Ureter (tissue), 1 donor: Measurements from ENCODE around the gene EIF4E1B. TPM values are rescaled to one million over a fixed set of nuclear protein-coding genes. Genes with fewer than 3 reads are reported as not detected.

Source experiments
- DNase-seq: peaks from one replicate; pipeline ENCODE4 v3.0.0-alpha.2; 2020; ENCODE audit warnings: low spot score
- total RNA-seq: library from RNA; stranded (reverse); gene quantifications from one replicate; pipeline ENCODE4 v1.2.4, GENCODE V29; 2023
- donor health status: DM: yes; HTN: yes; CAD: no.

The EIF4E1B gene
- total RNA-seq, 1 donor from 2014 or later = not detected

DNA sequence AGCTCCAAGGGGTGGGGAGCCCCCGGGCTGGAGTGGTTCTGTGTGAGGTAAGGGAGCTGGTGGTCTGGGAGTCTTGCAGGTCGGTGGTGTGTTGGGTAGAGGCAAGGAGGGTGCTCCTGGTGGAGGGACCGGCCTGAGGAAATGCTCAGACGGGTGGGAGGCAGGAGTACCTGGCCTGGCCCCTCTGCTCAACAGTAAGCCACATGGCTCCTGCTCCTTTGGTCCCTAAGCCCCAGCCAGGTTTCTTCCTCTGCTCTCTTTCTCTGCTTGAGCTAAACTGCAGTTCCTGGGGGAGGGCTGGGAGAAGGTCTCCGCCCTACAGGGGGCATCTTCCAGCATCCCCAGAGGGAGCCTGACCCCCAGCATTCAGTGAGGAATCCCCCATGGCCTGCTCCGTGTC is 34.0 kb downstream of the EIF4E1B start:
- DNase-seq = no peak

GRCh38 chr5:176664886-176665285 is 34.4 kb downstream of the EIF4E1B start:
- DNase-seq = no peak

DNA sequence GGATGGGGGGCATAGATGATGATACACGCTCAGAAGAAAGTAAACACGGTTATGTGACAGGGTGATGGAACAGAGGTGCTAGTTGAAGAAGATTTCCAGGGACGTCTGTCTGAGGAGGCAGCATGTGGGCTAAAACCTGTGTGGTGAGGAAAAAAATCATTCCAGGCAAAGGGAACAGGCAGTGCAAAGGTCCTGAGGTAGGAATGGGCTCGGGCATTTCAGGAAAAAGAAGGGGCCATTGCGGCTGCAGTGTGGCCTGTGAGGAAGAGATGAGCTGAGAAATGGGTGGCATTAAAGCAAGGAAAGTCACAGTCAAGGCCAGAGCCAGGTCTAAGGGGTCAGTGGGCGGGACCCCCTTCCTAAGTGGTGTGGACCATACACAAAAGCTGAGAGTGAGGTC is 35.0 kb downstream of the EIF4E1B start:
- no peak for DNase-seq

GRCh38 chr5:176667637-176668036 is 37.2 kb downstream of the EIF4E1B start:
- DNase-seq = no peak

- DNase-seq = no peak
Observed at GRCh38 chr5:176670449-176670848, 40.0 kb downstream of the EIF4E1B start.

DNA sequence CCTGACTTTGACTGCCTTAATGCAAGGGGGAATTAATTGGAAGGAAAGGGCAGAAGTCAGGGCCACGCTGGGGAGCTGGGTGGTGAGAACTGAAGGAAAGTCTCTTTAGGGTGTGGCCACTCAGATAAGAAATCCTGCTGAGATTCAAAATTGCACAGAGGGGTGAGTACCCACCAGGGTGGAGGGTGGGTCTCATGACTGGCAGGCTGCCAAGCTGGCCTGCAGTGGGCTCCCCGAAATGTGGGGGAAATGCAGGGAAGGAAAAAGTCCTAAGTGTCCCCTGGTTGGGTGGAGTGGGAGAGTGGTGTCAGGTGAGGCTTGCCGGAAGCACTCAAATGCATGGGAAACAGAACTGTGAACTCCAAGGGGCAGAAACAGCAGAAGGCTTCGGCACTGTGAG is 40.9 kb downstream of the EIF4E1B start:
- DNase-seq = no peak

DNA sequence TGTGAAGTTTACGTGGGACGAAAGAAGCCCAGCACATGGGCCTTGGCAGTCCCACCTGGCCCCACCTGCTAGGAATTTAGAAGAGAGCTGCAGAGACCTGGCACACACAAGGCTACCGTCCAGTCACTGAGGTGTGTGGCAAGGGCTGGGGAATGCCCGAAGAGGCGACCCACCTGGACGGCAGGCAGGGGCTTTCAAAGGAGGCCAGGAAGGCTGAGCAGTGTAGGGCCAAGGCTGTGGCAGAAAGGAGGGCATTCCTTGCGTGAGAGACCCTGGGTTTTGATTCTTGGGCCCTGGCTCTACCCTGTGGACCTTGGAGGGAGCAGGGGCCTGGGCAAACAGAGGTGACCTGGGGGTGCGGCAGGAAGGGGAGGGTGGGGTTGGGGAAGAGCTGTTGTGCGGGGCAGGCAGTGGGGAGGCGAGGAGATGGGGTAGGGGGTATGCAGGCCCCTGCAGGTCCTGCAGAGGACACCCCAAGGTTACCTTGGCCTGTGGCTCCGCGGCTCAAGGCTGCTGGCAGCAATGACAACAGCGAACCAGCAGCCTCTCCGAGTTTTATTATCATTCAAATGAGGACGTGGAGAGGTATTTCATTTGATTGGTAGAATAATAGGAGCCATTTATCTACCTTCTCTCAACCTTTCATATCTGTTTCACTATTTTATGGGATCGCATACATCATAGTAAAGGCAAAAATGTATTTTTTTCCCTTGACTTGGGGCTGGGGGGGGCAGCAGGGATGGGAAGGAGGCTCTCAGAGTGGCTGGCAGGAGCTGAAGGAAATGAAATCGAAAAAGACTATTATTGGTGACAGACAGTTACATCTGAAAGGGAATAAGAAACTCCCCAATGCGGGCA is 41.6 kb downstream of the EIF4E1B start:
- no peak for DNase-seq

DNA sequence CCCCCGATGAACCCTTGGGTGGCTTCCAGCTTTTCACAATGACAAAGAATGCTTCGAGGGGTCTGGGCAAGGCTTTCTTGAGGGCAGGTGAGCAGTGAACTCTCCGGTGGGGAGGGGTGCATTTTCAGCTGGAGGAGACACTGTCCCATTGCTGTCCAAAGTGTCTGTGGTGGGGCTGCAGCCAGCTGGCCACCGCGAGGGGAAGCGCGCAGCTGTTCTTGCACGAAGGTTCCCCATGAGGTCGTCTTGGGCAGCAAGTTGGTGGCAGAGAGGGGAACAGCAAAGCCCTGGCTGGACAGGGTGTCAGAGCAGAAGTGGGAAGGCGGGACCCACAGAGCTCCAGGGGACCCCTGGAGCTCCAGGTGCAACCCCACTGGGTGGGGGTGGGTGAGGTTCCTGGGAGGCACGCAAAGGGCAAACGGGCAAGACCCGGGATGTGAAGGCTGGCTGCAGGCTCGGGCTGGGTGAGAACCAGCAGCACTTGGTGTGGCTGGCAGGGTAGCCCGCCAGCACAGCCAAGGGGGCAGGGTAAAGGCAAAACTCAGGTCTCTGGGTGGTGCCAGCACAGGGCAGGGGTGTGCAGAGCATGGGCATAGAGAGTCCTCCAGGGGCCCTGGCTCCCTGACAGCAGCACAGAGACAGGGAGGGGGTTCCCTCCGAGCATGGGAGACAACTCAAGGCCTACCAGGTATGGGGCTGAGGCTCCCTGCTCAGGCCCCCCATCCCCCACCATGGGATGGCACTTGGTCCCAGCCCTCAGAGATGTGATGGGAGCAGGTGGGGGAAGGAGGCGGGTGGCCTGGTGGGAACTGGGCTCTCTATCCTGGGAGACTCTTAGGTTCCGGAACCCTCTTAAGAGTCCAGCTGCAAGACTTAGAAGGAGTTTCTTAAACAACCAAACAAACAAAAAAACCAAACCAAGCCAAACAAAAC is 43.4 kb downstream of the EIF4E1B start:
- no peak for DNase-seq

DNA sequence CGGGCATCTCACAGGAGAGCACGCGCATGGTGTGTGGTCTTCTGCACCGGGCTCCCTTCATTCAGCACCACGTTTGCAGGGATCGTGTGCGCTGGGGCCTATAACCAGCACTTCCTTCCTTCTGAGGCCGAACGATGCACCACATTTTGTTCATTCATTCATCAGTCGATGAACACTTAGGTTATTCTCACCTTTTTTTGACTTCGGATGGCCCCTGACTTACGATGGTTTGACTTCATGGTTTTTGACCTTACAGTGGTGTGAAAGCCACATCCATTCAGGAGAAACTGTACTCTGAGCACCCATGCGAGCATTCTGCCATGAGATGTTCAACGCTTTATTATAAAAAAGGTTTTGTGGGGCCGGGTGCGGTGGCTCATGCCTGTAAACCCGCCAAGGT is 44.3 kb downstream of the EIF4E1B start:
- no peak for DNase-seq

DNA sequence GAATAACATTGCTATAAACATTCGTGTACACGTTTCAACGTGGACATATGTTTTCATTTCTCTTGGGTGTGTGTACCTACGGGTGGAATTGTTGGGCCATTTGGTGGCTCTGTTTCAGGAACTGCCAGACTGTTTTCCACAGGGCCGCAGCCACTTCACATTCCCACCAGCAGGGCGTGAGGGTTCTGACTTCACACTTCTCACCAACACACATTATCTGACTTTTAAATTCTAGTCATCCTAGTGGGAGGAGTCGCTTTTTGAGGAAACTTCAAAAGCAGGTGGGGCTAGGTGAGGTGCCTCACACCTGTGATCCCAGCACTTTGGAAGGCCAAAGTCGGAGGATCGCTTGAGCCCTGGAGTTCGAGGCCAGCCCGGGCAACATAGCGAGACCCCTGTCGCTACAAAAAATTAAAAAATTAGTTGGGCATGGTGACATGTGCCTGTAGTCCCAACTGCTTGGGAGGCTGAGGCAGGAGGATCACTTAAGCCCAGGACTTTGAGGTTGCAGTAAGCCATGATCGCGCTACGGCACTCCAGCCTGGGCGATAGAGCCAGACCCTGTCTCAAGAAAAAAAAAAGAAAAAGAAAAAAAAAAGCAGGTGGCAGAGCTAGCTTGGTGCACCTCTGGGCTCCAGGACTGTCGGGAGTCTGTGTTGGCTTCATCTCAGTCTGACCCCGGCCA is 45.3 kb downstream of the EIF4E1B start:
- no peak for DNase-seq

DNA sequence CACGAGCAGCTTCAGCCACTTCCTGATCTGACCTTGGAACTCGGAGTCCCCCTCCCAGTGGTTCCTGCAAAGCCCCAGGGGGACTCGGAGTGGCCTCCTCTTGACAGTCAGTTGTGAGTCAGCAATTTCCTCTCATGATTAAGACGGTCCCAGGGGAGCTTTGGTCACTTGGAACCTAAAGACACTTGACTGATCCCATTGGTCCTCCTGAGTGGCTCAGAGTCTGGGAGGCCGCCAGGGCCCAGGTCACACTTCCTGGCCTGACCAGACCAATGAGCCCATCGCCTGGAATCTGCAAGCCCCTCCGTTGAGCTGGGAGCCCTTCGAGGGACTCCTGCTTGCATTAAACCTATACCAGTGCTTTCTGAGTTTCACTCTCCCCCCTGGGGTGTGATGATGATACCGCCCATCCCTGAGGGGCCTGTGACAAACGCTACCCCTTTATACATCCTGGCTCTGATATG is 45.9 kb downstream of the EIF4E1B start:
- no peak for DNase-seq

- DNase-seq = no peak
Observed at GRCh38 chr5:176677209-176677939, 46.9 kb downstream of the EIF4E1B start.

- no peak for DNase-seq
Observed at GRCh38 chr5:176678584-176678983, 48.1 kb downstream of the EIF4E1B start.

DNA sequence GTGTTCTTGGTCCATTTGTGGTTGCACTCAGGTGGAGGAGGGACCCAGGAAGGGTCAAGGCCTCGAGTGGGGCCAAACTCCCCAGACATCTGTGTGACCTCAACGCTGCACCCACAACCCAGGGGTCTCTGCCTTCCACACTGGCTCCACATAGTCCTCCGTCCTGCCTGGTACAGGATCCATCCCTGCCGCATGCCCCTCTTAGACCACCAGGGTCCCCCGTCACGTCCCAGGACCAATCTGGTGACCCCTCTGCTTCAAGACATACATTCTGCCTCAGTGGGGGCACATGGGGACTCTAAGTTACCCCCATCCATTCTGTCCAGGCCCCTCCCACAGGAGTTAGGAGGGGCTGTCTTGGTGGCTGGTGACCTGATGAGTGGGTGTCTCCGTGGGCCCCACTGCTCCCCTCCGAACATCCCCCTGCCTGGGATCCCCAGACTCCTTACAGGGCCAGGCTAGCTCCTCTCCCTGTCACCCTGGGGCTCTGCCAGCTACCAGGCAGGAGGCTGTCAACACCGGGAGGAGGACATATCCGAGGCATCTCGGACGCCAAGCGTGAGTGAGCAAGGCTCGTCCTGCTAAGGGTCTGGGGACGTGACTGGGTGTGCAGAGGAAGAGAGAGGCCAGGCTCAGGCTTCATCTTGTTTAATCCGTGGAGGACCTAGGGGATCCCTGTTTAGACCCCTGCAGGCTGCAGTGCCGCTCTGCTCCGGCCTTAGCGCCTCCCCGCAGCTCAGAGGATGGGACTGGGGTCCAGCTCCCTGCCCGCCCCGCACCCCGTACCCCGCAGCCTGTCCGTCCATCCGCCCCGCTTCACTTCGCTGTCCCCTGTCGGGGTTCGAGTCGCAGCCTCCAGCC is 49.1 kb downstream of the EIF4E1B start:
- DNase-seq = no peak

GRCh38 chr5:176680226-176680563 is 49.7 kb downstream of the EIF4E1B start:
- no peak for DNase-seq

DNA sequence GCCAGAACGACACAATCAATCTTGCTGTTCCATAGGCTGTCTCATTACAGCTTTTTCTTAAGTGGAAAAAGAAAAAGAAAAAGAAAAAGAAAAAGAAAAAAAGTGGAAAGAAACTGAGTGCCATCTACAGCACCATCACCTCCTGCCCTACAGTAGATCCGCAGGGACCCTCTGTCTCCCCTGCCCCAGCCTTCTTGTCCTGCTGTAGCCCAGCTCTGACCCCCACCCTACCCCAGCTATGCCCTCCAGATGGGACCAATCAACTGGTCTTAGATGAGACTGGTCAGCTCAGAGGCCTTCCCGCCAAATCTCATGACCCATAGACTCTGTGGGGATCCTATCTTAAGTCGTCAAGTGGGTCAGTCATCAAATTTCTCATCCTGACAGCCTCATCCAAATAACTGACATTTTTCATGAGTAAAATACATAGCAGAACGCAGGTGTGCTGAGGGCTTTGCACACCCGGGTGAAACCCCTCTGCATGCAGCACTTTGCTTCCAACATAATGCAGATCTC is 51.6 kb downstream of the EIF4E1B start:
- DNase-seq = no peak

GRCh38 chr5:176685010-176685409 is 54.5 kb downstream of the EIF4E1B start:
- no peak for DNase-seq

GRCh38 chr5:176687247-176687646 is 56.8 kb downstream of the EIF4E1B start:
- DNase-seq = no peak

- DNase-seq = no peak
Observed at GRCh38 chr5:176687881-176688280, 57.4 kb downstream of the EIF4E1B start.

DNA sequence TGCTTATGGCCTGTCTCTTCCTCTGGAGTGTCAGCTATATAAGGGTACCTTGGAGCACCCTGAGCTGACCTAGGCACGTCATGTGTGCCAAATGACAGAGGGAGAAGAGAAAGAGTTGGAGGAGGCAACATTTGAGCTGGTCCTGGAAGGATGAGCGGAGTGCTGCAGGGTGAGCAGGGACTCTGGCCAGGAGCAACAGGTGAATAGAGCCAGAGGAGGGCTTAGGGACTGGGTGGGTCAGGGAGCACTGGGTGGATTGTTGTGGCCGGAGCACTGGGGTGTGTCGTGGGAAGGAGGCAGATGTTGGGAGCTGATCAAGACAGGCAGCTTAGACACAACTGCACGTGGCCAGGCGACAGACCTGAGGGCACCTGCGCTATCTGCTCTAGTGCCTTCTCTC is 60.4 kb downstream of the EIF4E1B start:
- no peak for DNase-seq
